GM19452 (cell line): ENCODE measurements around the gene C11orf21.
"Not testable (repeated sequence)": the region's sequence is repeated elsewhere in the genome, so short reads cannot be mapped to it uniquely, and the experiment has no call there.

Experiments used
- ATAC-seq: cut with Tn5 transposase; IDR thresholded peaks from one replicate; pipeline ENCODE4 v1.9.1; 2021; ENCODE audit not compliant: unreplicated experiment

Gene C11orf21

GRCh38 chr11:2298131-2298794 is 3.5 kb downstream of the C11orf21 start:
- ATAC-seq: no peak

- no peak for ATAC-seq
These were observed 4.1 kb downstream of the C11orf21 start for GRCh38 chr11:2297623-2298030.

GRCh38 chr11:2296913-2297622 is 4.7 kb downstream of the C11orf21 start:
- no peak for ATAC-seq

- no peak for ATAC-seq
These were observed 5.5 kb downstream of the C11orf21 start for GRCh38 chr11:2295971-2296912.

GRCh38 chr11:2294926-2295290 is 6.8 kb downstream of the C11orf21 start:
- no peak for ATAC-seq

- no peak for ATAC-seq
These were observed 7.5 kb downstream of the C11orf21 start for GRCh38 chr11:2293984-2294925.

- ATAC-seq: no peak
These were observed 8.2 kb downstream of the C11orf21 start for GRCh38 chr11:2293531-2293971.

GRCh38 chr11:2290351-2290841 is 11.3 kb downstream of the C11orf21 start:
- no peak for ATAC-seq

GRCh38 chr11:2289859-2290258 is 11.9 kb downstream of the C11orf21 start:
- no peak for ATAC-seq

GRCh38 chr11:2289350-2289749 is 12.4 kb downstream of the C11orf21 start:
- no peak for ATAC-seq

- ATAC-seq: no peak
These were observed 14.6 kb downstream of the C11orf21 start for GRCh38 chr11:2287091-2287490.

- ATAC-seq: not testable (repeated sequence)
These were observed 15.4 kb downstream of the C11orf21 start for GRCh38 chr11:2286350-2286749.

- ATAC-seq: no peak
These were observed 21.5 kb downstream of the C11orf21 start for GRCh38 chr11:2280208-2280607.

- no peak for ATAC-seq
These were observed 23.7 kb downstream of the C11orf21 start for GRCh38 chr11:2277933-2278523.

GRCh38 chr11:2277008-2277346 is 24.7 kb downstream of the C11orf21 start:
- no peak for ATAC-seq

- ATAC-seq: no peak
These were observed 25.3 kb downstream of the C11orf21 start for GRCh38 chr11:2276280-2277007.

- ATAC-seq: no peak
These were observed 26.1 kb downstream of the C11orf21 start for GRCh38 chr11:2275334-2276279.

GRCh38 chr11:2273771-2274170 is 27.9 kb downstream of the C11orf21 start:
- ATAC-seq: no peak
